HG03159 (cell line): Measurements from ENCODE around the gene ZFY.

ENCODE experiments used
- ATAC-seq: cut with Tn5 transposase; IDR thresholded peaks from one replicate; pipeline ENCODE4 v1.9.1; 2021; ENCODE audit warnings: mild to moderate bottlenecking, moderate library complexity; ENCODE audit not compliant: unreplicated experiment

The ZFY gene

DNA sequence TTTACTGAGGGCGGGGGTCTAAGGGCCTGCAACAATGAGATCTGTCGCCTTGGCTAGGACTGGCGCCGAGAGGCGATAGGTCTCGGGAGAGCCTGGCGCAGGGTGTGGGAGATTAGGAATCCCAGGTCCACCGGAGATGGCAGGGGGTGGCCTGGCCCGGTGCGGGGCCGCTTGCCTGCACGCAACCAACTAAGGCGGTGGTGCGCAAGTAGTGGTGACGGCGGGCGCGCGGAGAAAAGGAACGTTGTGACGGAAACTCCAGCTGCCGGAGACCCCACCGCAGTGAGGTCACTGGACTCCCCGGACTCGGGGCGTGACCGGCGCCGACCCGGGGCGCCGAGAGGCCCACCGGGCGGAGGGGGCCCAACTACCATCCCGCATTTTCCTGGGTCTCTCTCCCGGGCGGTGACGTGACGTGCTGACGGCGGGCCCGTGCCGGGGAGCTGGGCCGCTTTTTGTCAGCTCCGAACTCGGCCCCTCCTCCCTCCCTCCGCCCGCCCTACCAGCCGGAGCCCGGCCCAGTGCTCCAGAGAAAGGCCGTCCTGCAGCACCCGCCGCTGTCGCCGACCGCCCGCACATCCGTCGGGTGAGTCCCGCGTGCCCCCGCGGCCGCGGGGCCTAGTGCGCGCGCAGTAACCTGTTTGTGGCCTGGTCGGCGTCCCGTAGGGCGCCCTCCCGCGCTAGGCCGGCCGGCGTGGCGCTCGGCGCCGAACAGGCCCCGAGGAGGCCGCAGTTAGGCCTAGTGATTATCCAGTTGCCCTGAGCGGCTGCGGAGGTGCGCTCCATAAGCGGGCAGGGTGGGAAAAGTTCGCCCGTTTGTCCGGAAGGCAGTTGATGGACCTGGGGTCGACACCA, at the start of gene ZFY:
Gene ZFY (plus strand): TSS at position 521 of the 855 bp plus-strand sequence. CDS start 18,556 bp downstream, outside the sequence.
- no peak for ATAC-seq

DNA sequence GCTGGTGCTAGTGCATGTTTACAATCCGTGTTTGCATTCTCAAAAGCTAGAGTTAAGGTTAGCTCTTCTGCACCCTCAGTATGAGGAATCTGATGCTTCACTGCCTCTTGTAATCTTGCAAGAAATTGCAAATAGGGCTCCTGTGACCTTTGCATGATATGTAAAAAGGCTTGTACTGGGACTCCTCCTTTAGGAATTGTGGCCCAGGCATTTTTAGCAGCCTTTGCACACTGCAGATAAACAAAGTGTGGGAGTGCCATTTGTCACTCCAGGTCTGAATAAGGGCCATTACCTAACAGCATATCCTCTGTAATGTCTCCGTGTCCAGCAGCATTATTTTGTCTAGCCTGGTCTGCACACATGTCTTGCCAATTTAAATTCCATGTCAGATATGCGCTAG, 49.3 kb upstream of the ZFY start:
- no peak for ATAC-seq

DNA sequence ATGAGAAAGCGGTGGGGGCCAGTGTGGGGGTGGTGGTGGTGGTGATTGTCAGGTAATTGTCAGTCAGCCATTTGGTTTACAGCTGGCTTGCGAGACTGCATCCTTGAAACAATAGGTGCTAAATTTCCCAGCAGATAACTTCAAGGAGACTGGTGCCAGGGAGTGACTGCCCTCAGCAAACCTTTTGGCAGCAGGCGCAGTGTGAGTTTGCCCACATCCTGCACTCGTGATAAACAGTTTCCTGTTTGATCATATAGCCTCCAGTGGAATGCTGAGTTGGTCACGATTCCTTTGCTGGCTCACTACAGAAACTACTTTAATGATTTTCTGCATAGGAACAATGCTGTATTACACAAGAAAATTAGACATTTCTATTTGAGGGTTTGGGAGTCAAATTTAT, 47.8 kb upstream of the ZFY start:
- ATAC-seq: no peak

DNA sequence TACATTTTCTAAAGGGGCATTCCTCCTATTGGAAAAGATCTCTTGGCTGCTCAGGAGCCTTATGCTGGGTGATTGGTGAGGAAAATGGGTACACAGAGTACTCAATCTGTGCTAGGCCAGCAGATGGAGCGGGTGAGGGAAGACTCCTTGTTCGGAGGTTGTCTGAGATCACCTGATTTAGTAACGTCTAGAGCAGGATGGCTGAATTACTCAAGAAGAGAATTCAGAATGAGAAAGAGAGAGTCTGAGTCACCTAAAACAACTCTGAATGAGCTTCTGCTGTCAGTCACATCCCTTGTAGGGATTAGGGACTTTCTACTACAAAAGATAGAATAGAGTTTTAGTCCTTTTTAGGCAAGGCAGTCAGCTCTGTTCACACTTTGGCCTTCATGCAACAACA, 47.2 kb upstream of the ZFY start:
- ATAC-seq: no peak

DNA sequence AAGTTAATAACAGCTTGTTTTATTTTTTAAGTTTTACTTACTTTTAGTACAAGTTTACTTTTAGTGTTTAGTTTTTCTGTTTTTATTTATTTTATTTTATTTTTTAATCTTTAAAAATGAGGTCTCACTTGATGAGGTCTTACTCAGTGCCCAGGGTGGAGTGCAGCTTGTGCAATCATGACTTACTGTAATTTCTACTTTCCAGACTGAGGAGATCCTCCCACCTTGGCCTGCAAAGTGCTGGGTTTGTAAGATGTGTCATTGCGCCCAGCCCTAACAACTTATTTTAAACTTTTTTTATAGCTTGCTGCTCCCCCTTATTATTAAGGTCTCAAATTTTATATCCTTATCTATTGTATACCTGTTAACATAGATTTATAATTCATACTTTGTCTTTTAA, 41.7 kb upstream of the ZFY start:
- ATAC-seq: no peak

DNA sequence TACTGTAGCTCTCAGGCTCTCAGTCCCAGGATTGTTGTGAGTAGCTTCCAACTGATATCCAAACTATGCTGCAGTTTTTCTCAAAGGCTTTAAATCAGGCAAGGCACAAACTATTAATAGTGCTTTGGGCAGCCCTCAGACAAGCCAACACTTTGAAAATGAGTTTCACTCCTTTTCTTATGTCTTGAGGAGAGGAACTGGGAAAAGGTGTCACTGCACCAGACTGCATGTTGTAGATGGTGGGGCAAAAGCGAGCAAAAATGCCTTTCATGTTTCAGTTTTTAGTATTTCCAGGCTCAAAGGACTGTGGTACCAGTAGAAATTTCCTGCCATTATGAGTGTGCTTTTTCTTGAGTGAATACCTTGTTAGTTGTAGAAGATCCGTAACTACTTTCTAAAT, 39.1 kb upstream of the ZFY start:
- no peak for ATAC-seq

DNA sequence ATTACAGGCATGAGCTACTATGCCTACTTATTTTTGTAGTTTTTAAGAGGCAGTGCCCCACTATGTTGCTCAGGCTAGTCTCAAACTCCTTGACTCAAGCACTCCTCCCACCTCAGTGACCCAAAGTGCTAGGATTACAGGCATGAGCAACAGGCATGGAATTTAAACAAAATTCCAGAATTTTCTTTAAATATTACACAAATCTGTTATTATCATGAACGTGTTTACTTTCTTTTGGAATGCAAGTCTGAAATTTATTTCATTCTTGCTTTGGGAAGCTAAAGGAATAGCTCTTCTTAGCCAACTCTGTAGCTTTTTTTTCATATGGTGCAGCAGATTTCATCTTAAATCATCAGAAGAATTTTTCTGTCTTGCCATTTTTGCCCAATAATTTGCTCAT, 27.8 kb upstream of the ZFY start:
- no peak for ATAC-seq

DNA sequence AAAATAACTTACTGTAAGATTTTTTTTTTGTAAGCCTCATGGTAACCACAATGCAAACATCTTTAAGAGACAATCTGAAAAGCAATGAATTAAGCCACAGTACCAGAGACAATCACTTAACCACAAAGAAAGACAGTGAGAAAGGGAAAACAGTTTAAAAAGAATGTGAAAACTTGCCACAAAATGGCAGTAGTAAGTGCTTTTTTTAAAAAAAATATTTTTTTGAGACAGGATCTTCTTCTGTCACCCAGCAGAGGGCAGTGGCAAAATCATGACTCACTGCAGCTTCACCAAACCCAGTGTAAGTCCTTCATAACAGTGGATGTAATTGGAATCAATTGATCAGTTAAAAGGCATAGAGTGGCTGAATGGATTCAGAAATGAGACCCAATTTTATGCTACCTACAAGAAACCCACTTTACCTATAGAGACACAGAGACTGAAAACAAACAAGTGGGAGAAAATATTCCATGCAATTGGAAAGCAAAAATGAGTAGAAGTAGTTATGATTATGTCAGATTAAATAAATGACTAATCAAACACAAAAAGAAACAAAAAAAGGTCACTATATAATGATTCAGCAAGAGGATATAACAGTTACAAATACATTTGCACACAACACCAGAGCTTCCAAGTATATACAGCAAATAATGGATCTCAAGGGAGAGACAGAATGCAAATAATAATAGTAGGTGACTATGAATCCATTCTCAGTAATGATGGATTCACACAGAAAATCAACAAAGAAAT, 21.9 kb upstream of the ZFY start:
- ATAC-seq: no peak

DNA sequence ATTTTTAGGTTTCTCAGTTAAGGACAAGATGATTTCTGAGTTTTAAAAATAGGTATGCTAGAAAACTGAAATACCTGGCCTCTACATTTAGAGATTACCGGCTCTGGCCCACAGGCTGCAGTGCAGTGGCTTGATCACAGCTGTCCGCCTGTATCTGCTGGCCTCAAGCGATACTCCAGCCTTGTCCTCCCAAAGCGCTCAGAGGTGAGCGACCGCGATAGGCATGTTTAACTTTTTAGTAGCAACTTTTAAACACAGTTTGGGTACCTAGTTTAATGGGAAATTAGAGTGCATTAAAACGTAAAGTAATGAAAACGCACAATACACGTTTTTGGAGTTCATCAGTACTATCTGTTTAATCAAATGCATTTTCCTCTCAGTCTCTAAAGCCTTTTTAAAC, 1.1 kb upstream of the ZFY start:
- ATAC-seq: no peak

DNA sequence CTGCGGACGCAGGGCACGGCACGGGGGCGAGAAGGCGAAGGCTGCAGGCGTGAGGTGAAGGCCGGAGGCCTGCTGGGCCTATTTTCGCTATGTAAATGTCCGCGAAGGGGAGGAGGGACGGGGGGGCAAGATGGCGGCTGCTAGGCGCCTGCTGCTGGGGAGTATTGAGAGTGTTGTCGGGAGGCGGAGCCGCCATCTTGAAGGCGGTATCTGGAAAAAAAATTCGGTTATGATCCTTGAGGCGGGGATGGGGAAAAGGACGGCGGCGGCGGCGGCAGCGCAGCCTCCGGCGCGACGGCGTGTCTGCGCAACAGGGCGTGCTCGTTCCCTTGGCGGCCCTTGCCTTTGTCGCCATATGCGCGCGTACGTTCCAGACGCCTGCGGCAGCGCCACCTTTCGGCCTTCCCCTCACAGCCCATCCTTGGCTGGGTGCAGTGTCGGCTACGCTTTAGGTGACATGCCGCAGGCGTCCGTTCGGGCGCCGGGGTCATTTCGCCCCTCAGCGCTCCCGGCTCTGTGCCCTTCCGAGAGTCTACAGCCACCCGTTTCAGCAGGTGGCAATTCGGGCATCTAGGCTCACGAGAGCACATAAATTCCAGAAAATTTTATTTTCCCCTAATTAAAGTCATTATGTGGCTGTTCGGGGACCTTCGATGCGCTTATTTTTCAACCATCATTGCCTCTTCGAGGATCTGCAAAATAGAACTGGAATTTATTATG, 695 bp downstream of the ZFY start:
- ATAC-seq: no peak

DNA sequence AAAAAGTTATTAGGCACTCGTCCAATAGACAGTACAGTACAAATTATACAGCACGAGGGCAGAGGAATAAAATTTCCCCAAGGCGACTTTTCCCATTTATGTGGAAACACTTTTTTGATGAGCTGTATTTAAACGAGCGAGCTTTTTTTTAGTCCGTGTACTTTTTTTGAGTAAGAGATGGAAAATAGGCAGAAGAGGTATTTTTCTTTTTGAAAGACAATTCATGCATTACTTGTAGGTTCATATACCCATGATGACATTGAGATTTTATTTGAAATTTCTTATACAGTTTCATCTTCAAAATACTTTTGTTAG, 1.2 kb downstream of the ZFY start:
- no peak for ATAC-seq

DNA sequence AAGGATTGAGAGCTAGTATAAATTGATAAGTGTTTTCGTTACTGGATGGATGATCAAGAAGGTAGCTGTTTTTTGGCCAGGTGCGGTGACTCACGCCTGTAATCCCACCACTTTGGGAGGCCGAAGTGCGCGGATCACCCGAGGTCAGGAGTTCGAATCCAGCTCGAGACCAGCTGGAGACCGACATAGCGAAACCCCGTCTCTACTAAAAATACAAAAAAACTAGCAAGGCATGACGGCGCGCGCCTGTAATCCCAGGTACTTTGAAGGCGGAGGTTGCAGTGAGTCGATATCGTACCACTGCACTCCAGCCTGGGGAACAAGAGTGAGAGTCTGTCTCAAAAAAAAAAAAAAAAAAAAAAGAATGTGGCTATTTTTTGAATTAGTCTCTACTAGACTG, 2.0 kb downstream of the ZFY start:
- ATAC-seq: no peak

DNA sequence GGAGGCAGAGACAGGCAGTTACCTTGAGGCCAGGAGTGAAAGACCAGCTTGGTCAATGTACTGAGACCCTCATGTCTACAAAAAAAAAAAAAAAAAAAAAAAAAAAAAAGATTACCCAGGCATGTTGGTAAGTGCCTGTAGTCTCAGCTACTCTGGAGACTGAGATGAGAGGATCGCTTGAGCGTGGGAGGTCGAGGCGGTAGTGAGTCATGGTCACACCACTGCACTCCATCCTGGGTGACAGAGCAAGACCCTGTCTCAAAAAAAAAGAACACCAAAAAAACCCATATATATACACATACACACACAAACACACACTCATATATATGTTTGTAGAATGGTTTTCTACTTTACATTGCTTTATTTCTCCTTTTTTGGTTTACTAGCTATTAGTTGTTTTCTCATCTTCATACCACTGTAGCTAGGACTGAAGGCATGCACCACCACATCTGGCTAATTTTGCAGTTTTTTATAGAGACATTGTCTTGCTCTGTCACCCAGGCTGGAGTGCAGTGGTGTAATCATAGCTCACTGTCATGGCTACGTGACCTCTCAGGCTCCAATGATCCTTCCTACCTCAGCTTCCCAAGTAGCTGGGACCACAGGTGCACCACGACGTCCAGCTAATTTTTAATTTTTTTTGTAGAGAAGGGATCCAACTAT, 14.5 kb downstream of the ZFY start:
- ATAC-seq: no peak

DNA sequence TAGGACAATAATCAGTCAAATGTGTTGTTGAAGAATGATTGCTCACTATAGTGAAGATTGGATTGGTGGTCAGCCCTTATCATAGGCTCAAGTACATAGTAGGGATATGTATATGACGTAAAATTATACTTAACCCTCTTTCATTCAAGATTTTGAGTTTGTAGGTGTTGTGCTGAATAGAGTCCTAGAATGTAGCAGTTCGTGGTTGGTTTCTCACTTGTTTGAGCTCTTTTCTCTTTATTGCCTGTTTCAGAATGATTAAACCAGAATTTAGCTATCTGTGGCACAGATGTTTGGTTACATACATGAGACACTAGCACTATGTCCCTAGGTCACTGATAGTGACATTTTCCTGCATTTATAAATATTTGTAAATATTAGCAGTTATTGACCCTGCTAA, 15.5 kb downstream of the ZFY start:
- no peak for ATAC-seq

DNA sequence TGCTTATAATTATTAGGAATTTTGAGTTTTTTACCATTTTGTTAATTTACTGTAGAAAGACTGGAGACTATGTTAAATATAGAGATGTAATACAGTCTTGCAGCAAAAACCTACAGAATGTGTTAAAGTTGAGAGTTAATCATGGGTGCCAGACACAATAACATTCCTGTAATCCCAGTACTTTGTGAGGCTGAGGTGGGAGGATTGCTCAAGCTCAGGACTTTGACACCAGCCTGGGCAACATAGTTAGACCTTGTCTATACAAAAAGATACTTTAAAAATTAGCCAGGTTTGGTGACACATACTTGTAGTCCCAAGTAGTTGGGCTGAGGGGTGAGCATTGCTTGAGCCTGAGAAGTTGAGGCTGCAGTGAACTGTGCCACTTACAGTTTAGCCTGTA, 17.7 kb downstream of the ZFY start:
- no peak for ATAC-seq

DNA sequence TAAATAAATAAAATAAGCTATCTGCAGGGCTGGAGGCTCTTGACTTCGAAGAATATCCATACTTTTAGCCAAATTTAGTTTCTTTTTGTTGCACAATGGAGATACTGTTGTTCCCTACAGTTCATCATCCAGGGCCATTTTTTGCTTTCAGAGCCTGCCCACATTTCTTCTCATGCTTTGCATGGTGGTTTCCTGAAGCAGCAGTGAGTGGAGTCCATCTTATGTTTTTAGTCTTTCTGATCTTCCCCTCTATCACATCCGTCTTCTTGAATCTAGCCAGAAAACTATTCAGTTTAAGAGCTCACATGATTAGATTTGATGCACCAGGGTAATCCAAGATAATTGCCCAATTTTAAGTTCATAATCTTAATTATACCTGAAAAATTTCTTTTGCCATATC, 19.6 kb downstream of the ZFY start:
- no peak for ATAC-seq

DNA sequence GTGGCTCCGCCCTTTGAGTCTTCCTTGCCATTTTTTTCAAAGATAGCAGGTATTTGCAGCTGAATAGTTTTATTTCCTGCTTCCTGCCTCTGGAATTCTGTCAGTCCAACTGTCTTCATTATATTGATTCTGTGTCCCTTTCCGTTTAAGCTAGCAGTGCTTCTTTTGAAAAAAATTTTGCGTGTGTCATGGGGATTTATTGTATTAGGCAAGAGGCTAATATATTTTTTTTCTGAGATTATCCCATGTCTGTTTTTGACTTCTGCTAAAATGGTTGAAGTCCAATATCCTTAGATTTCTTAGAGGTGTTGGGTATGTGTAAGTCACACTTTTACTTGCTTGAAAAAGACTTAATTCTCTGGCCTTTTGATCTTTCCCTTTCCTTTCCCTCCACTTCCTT, 20.4 kb downstream of the ZFY start:
- ATAC-seq: no peak

DNA sequence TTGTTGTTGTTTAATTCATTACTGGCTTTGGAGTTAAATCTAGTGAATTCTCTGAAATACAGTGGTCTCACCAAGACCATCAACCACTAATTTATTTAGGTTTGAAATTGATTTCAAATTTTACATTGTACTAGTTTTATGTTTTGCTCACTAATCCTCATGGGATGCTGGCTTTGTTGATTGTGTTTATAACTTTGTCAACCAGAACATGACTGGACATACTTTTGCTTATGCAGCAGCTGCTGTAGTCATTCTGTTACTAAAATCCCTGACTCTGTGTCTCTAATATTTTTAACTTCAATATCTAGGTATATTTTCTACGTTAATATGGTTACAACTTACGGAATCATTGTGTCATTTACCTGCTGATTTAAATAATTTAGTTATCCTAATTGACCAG, 26.9 kb downstream of the ZFY start:
- ATAC-seq: no peak

DNA sequence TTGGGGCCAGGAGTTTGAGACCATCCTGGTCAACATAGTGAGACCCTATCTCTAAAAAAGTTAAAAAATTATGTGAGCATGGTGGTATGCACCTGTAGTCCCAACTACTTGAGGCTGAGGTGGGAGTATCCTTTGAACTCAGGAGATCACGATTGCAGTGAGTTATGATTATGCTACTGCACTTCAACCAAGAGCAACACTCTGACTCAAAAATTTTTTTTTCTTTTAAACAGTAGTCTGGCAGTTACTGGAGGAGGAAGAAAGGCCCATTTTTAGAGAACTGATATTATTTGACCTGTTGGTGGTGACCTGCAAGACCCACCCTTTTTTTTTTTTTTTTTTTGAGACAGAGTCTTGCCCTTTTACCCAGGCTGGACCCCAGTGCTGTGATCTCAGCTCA, 29.6 kb downstream of the ZFY start:
- ATAC-seq: no peak

DNA sequence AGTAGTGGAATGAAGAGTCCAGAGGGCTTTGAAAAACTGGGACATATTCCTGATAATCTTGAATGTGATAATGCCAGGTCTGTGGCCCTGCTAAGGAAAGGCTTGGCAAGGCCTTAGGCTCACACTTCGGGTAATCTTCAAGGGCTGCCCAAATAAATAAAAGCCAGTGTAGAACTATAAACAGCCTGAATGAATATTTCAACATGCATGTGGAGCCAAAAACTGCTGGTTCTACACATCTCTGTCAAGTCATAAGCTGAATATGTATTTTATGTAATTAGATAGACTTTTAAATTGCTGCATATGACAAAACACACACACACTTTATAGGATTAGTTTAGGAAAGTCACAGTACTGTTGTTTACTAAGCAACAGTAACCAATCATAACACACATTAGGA, 30.4 kb downstream of the ZFY start:
- ATAC-seq: no peak

DNA sequence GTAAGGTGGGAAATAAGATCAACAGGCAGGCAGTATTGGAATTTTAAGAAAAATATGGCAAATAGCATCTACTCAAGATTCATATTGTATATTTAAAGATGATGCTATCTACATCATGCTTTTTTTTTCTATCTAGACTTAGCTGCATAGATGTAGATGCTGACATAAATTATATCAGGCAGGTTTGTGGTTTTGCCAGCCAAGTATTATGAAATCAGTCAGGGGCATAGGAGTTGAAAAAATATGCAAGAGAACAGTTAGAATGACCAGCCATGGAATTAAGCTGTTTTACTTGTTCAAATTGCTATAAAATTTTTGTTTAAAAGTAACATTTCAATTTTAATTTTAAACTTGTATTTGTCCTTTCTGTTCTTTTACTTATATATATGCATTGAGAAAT, 34.4 kb downstream of the ZFY start:
- no peak for ATAC-seq
